ENCODE data around the gene NANP. TPM values are rescaled to one million over a fixed set of nuclear protein-coding genes. Genes with fewer than 3 reads are reported as not detected.
"Not testable (repeated sequence)": the region's sequence is repeated elsewhere in the genome, so short reads cannot be mapped to it uniquely, and the experiment has no call there.

The NANP gene
- polyA plus RNA-seq, 1 of the 3 experiments (the other 2 are of a cell fraction), result 1.9 TPM

GRCh38 chr20:25654487-25654886 is 30.7 kb upstream of the NANP start:
- no peaks in the 10 kb centered on the region for H3K79me2 ChIP-seq (ENCODE audit: insufficient read depth)
- no peak overlapping the region for H2AFZ ChIP-seq (ENCODE audit: low read depth)
- H3K27me3 ChIP-seq (ENCODE audit: insufficient read depth), result no peaks in the 10 kb centered on the region
- ChIA-PET CTCF (no interaction called here), POLR2A (no interaction called here)
- DNase-seq, result no peak
- TF ChIP-seq POLR2AphosphoS5 (IDR thresholded peaks at IDR 0.05; ENCODE audit: low read depth, low read length) (no peak), CTCF (IDR thresholded peaks at IDR 0.05) (no peak), JUND (IDR thresholded peaks at IDR 0.05) (no peak), USF2 (IDR thresholded peaks at IDR 0.05; ENCODE audit: borderline replicate concordance, low read depth, low read length) (no peak), MEF2A (IDR thresholded peaks at IDR 0.05; ENCODE audit: borderline replicate concordance, low read depth) (no peak), TAF1 (IDR thresholded peaks at IDR 0.05; ENCODE audit: borderline replicate concordance, low read depth, low read length) (no peak), RAD21 (IDR thresholded peaks at IDR 0.05; ENCODE audit: low read length) (no peak), REST (IDR thresholded peaks at IDR 0.05; ENCODE audit: low read depth, low read length) (no peak), USF1 (IDR thresholded peaks at IDR 0.05; ENCODE audit: borderline replicate concordance, low read depth) (no peak), ELF1 (IDR thresholded peaks at IDR 0.05) (no peak), PBX3 (IDR thresholded peaks at IDR 0.05) (no peak), FOXM1 (IDR thresholded peaks at IDR 0.05; ENCODE audit: low read depth) (no peak), GATA2 (CRISPR knock-in tag; IDR thresholded peaks at IDR 0.05) (no peak), RFX5 (IDR thresholded peaks at IDR 0.05; ENCODE audit: low read length) (no peak), MXI1 (IDR thresholded peaks at IDR 0.05; ENCODE audit: low read depth, low read length) (no peak), YY1 (IDR thresholded peaks at IDR 0.05; ENCODE audit: low read depth) (no peak), RCOR1 (IDR thresholded peaks at IDR 0.05; ENCODE audit: low read length) (no peak)
- H3K9me3 ChIP-seq, result no peaks in the 10 kb centered on the region
- H3K27ac ChIP-seq (ENCODE audit: low read depth in 2 of 2, low read length in 1 of 2), result no peak overlapping the region
- H3F3A ChIP-seq (replicated peaks; ENCODE audit: insufficient read depth), result no peaks in the 10 kb centered on the region
- H3K4me1 ChIP-seq (ENCODE audit: control insufficient read depth in 1 of 2, insufficient read depth in 2 of 2, low read depth in 1 of 2, low read length in 1 of 2), result no peaks in the 10 kb centered on the region
- no peaks in the 10 kb centered on the region for H3K9me2 ChIP-seq
- H3K4me3 ChIP-seq (ENCODE audit: low read depth in 2 of 2, low read length in 1 of 2), result no peak overlapping the region
- no peaks in the 10 kb centered on the region for H4K20me1 ChIP-seq (ENCODE audit: insufficient read depth)
- H3K9ac ChIP-seq, result no peak overlapping the region
- no peak overlapping the region for H3K4me2 ChIP-seq
- no peaks in the 10 kb centered on the region for H3K36me3 ChIP-seq (replicated peaks in 1 of 2; ENCODE audit: control insufficient read depth in 1 of 2, insufficient read depth in 2 of 2, low read length in 1 of 2)

- H3K79me2 ChIP-seq (ENCODE audit: insufficient read depth); H3K36me3 ChIP-seq (replicated peaks in 1 of 2; ENCODE audit: control insufficient read depth in 1 of 2, insufficient read depth in 2 of 2, low read length in 1 of 2); H3K27ac ChIP-seq (ENCODE audit: low read depth in 2 of 2, low read length in 1 of 2); H3K27me3 ChIP-seq (ENCODE audit: insufficient read depth); H4K20me1 ChIP-seq (ENCODE audit: insufficient read depth); H3K4me3 ChIP-seq (ENCODE audit: low read depth in 2 of 2, low read length in 1 of 2); H3K9me3 ChIP-seq; H3K9me2 ChIP-seq; H2AFZ ChIP-seq (ENCODE audit: low read depth); H3F3A ChIP-seq (replicated peaks; ENCODE audit: insufficient read depth); H3K9ac ChIP-seq; H3K4me2 ChIP-seq; H3K4me1 ChIP-seq (ENCODE audit: control insufficient read depth in 1 of 2, insufficient read depth in 2 of 2, low read depth in 1 of 2, low read length in 1 of 2); POLR2A ChIA-PET; DNase-seq; CTCF ChIA-PET: not testable (repeated sequence)
- WGBS (ENCODE audit: low lambda C conversion rate), result 92% methylated on average over 4 of the region's 4 CpGs
Observed at GRCh38 chr20:25652866-25653265, 29.1 kb upstream of the NANP start.

All from SK-N-SH (cell line).